ENCODE results near the gene NRXN3.

NRXN3 gene

DNA sequence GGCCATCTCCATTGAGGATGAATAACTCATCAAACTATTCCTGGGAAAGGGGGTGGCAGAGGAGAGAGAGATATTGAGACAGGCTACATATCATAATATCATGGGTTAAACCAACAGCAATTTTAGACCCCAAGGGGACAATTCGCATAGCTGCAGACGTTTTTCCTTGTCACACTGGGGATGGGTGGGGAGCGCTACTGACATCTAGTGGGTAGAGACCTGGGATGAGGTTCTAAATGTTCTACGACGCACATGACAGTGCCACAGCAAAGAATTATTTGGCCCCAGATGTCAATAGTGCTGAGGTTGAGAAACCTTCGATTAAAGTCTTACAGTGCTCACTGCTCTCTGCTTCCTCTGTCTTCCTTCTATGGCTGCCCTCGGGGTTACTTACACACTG is 425.6 kb downstream of the NRXN3 start:
- ATAC-seq (ENCODE audit: low read depth), result no peak
- DNase-seq (ENCODE audit: low spot score), result no peak
- no peak overlapping the region for H3K4me3 ChIP-seq (ENCODE audit: severe bottlenecking)
- H3K4me1 ChIP-seq (ENCODE audit: insufficient read depth, poor library complexity, severe bottlenecking), result no peaks in the 10 kb centered on the region
- TF ChIP-seq, protein P1, sequence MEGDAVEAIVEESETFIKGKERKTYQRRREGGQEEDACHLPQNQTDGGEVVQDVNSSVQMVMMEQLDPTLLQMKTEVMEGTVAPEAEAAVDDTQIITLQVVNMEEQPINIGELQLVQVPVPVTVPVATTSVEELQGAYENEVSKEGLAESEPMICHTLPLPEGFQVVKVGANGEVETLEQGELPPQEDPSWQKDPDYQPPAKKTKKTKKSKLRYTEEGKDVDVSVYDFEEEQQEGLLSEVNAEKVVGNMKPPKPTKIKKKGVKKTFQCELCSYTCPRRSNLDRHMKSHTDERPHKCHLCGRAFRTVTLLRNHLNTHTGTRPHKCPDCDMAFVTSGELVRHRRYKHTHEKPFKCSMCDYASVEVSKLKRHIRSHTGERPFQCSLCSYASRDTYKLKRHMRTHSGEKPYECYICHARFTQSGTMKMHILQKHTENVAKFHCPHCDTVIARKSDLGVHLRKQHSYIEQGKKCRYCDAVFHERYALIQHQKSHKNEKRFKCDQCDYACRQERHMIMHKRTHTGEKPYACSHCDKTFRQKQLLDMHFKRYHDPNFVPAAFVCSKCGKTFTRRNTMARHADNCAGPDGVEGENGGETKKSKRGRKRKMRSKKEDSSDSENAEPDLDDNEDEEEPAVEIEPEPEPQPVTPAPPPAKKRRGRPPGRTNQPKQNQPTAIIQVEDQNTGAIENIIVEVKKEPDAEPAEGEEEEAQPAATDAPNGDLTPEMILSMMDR (IDR thresholded peaks at IDR 0.05; ENCODE audit: poor library complexity, severe bottlenecking), result peak; percentile 54
- H3K9me3 ChIP-seq (ENCODE audit: severe bottlenecking), result no peaks in the 10 kb centered on the region
- H3K27me3 ChIP-seq (ENCODE audit: insufficient read depth, poor library complexity, severe bottlenecking), result no peaks in the 10 kb centered on the region
- no peak overlapping the region for H3K27ac ChIP-seq (ENCODE audit: poor library complexity, severe bottlenecking)
- H3K36me3 ChIP-seq (ENCODE audit: low read depth), result no peaks in the 10 kb centered on the region

DNA sequence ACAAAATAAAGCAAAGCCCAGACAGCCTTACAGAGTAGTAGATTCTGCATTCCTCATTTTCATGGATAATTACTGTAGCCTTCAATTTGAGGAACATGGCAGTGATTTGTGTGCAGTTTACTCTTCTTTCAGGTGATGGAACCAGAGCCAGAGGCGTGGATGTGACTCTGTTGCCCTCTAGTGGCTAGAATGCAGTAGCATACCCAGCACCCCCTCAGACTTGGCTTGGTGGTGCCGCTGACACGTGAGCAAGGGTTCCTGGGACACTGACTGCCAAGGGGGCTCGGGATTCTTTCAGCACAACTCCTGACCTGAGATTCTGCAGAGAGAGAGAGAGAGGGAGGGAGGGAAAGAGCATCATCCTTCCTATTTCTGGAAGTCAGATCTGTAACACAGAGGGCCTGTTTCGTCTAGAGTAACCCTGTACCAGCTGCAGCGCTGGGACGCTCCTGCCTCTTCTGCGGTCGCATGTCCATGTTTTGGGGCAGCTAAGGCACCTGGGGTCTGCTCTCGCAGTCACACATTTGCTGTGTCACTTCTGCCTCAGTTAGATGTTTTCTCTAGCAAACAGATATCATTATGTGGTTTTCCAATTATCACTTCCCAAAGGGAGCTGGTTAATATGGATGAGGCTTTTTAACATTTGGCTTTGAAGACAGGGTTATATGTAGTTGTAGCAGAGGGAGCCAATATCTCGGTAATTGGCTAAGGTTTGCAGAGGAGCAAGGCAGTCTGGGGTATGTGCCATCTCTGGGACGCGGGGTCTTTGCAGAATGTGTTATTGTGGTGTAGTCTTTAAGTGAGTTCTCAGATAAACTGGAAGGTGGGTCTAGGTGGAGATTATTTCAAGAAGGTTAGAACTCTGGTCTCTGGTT is 428.1 kb downstream of the NRXN3 start:
- DNase-seq (ENCODE audit: low spot score), result no peak
- TF ChIP-seq, protein P1 (IDR thresholded peaks at IDR 0.05; ENCODE audit: poor library complexity, severe bottlenecking), result peak; percentile 99

DNA sequence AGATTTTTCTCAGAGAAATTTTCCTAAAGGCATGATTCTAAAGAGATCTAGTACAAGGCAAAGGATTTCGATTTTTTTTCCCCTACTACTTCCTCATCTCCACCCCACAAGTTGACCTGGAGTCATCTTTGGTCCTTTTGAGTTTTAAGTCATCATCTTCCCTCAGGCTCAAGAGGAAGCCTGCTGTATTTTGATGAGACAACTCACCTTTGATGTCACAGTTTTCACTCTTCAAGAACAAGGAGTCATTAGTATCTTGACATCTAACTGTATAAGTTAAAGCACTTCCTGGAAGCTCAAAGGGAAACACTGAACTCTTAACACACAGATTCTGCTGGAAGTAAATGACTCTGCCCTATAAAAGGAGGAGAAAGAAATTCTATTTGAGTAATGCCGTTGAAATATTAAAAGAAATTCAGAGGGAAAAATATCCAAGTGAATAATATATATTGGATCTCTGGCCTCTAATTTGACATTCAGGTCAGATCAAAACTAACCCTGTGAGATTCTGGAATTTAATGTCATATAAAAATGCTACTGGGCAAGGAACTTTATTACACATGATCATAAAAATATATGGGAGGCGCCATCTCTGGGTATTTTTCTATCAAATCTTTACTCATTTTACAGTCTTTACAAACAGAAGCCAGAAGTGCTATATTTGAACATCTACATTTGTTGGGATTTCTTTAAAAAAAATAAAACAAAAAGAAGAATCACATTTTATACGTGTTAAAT is 435.0 kb downstream of the NRXN3 start:
- TF ChIP-seq, protein P1 (IDR thresholded peaks at IDR 0.05; ENCODE audit: poor library complexity, severe bottlenecking), result no peak
- Histone ChIP-seq H3K36me3 (ENCODE audit: low read depth) (no peaks in the 10 kb centered on the region), H3K27me3 (ENCODE audit: insufficient read depth, poor library complexity, severe bottlenecking) (no peaks in the 10 kb centered on the region), H3K27ac (ENCODE audit: poor library complexity, severe bottlenecking) (no peak overlapping the region), H3K4me3 (ENCODE audit: severe bottlenecking) (no peak overlapping the region), H3K9me3 (ENCODE audit: severe bottlenecking) (no peaks in the 10 kb centered on the region), H3K4me1 (ENCODE audit: insufficient read depth, poor library complexity, severe bottlenecking) (peaks cover 3% of the 10 kb centered on the region)
- DNase-seq (ENCODE audit: low spot score) (no peak), ATAC-seq (ENCODE audit: low read depth) (no peak)

More for the DNA sequence above, 428.1 kb downstream of the NRXN3 start:
- ATAC-seq (ENCODE audit: low read depth), result peak; percentile 94
- Histone ChIP-seq H3K27ac (ENCODE audit: poor library complexity, severe bottlenecking) (no peak overlapping the region), H3K4me1 (ENCODE audit: insufficient read depth, poor library complexity, severe bottlenecking) (no peaks in the 10 kb centered on the region), H3K27me3 (ENCODE audit: insufficient read depth, poor library complexity, severe bottlenecking) (no peaks in the 10 kb centered on the region), H3K9me3 (ENCODE audit: severe bottlenecking) (no peaks in the 10 kb centered on the region), H3K36me3 (ENCODE audit: low read depth) (no peaks in the 10 kb centered on the region), H3K4me3 (ENCODE audit: severe bottlenecking) (no peak overlapping the region)

DNA sequence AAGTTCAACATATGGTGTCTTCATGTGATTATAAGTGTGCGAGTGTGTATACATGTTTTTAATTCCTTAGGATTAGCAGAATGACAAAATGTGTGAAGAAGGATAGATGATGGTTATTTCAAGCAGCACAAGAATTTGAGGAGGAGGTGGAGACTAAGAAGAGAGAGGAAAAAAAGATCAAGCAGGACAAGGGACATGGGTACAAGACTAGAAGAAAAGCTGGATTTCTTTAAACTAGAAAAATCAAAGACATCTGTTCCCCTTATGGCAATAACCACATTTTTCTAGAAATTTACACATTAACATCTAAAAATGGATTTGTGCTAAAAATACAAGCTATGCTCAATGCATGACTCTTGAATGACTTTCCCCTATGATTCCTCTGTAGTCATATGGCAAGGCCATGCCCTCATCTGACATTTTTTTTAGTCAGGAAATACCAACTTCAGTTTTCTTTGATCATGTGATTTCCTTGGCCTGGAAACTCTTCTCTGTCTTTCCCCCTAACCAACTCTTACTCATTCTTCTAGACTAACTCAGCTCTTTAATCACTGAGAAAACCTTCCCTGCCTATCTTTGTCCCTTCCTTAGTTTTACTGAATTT is 435.8 kb downstream of the NRXN3 start:
- no peaks in the 10 kb centered on the region for H3K27me3 ChIP-seq (ENCODE audit: insufficient read depth, poor library complexity, severe bottlenecking)
- H3K36me3 ChIP-seq (ENCODE audit: low read depth), result no peaks in the 10 kb centered on the region
- H3K4me3 ChIP-seq (ENCODE audit: severe bottlenecking), result no peak overlapping the region
- H3K4me1 ChIP-seq (ENCODE audit: insufficient read depth, poor library complexity, severe bottlenecking), result peaks cover 3% of the 10 kb centered on the region
- DNase-seq (ENCODE audit: low spot score) (no peak), ATAC-seq (ENCODE audit: low read depth) (peak; percentile 79)
- no peaks in the 10 kb centered on the region for H3K9me3 ChIP-seq (ENCODE audit: severe bottlenecking)
- TF ChIP-seq, protein P1 (IDR thresholded peaks at IDR 0.05; ENCODE audit: poor library complexity, severe bottlenecking), result no peak
- H3K27ac ChIP-seq (ENCODE audit: poor library complexity, severe bottlenecking), result no peak overlapping the region

Measured in RWPE2 (cell line).